CD14-positive monocyte (primary cell): ENCODE results near the gene HMGXB4. TPM values are rescaled to one million over a fixed set of nuclear protein-coding genes. Genes with fewer than 3 reads are reported as not detected.
A peak's percentile ranks its signal among the peaks of the same experiment; 100 is the strongest.

Source experiments
- DNase-seq, 3 donors: peaks; one replicate each; pipeline ENCODE4 v3.0.0-alpha.2; 2011 to 2022
- H2AFZ ChIP-seq: 2 replicates; pipeline ENCODE4 v1.6.0; 2012; ENCODE audit warnings: mild to moderate bottlenecking, low read depth, low read length, inconsistent platforms; ENCODE audit not compliant: insufficient read depth, poor library complexity, severe bottlenecking
- H3K27ac ChIP-seq, 2 donors: 1 replicate in 1 of 2; 2 replicates in 1 of 2; pipeline ENCODE4 v1.5.1; 2012 to 2013; ENCODE audit warnings: low read length in 2 of 2, control low read depth in 1 of 2, inconsistent platforms in 1 of 2, low read depth in 1 of 2, mild to moderate bottlenecking in 1 of 2
- H3K27me3 ChIP-seq, 2 donors: one replicate each; pipeline versions ENCODE4 v1.6.0 to v1.6.1; 2011 to 2013; ENCODE audit warnings: low read length in 2 of 2; ENCODE audit not compliant: control insufficient read depth in 2 of 2, insufficient read depth in 2 of 2
- H3K36me3 ChIP-seq, 2 donors: replicated peaks in 1 of 2; 1 replicate in 1 of 2; 2 replicates in 1 of 2; pipeline versions ENCODE4 v1.5.1 to v1.6.1; 2012 to 2013; ENCODE audit warnings: low read length in 2 of 2, control low read depth in 1 of 2, inconsistent platforms in 1 of 2, mild to moderate bottlenecking in 1 of 2; ENCODE audit not compliant: insufficient read depth in 2 of 2, control insufficient read depth in 1 of 2
- H3K4me1 ChIP-seq, 2 donors: 1 replicate in 1 of 2; 2 replicates in 1 of 2; pipeline versions ENCODE4 v1.5.1 to v1.6.1; 2012 to 2013; ENCODE audit warnings: low read length in 2 of 2, control low read depth in 1 of 2, inconsistent platforms in 1 of 2, mild to moderate bottlenecking in 1 of 2, moderate library complexity in 1 of 2; ENCODE audit not compliant: insufficient read depth in 2 of 2, control insufficient read depth in 1 of 2
- H3K4me2 ChIP-seq: replicated peaks from 2 replicates; pipeline ENCODE3; 2012; ENCODE audit warnings: low read length, moderate library complexity, mild to moderate bottlenecking; ENCODE audit not compliant: poor library complexity, severe bottlenecking; ENCODE audit errors: extremely low read depth
- H3K4me3 ChIP-seq, 3 experiments: fragments of 200-600 bp in 1 of 3; sonication (generic) in 1 of 3; replicated peaks in 1 of 3; 1 replicate in 2 of 3; 2 replicates in 1 of 3; pipeline ENCODE4 v1.5.1; 2011 to 2013; ENCODE audit warnings: low read length in 3 of 3, mild to moderate bottlenecking in 3 of 3, control low read depth in 2 of 3, low read depth in 2 of 3, inconsistent platforms in 1 of 3, moderate library complexity in 1 of 3
- H3K79me2 ChIP-seq: 2 replicates; pipeline ENCODE4 v1.6.0; 2012; ENCODE audit warnings: mild to moderate bottlenecking, control low read depth, inconsistent platforms, low read length, moderate library complexity; ENCODE audit not compliant: insufficient read depth
- H3K9ac ChIP-seq: 2 replicates; pipeline ENCODE4 v1.6.0; 2017; ENCODE audit warnings: low read length, mild to moderate bottlenecking; ENCODE audit not compliant: insufficient read depth, poor library complexity, severe bottlenecking
- H3K9me3 ChIP-seq, 2 donors: replicated peaks in 1 of 2; 1 replicate in 1 of 2; 2 replicates in 1 of 2; pipeline versions ENCODE4 v1.5.1 to v1.6.1; 2012 to 2013; ENCODE audit warnings: low read length in 2 of 2, control low read depth in 1 of 2; ENCODE audit not compliant: control insufficient read depth in 1 of 2, insufficient read depth in 1 of 2
- H4K20me1 ChIP-seq: 2 replicates; pipeline ENCODE4 v1.6.0; 2012; ENCODE audit warnings: mild to moderate bottlenecking, low read length, control low read depth, moderate library complexity; ENCODE audit not compliant: insufficient read depth
- H3K27ac Mint-ChIP-seq, 7 donors: one replicate each; pipeline ENCODE4 v1.8.0; 2020; ENCODE audit warnings: mild to moderate bottlenecking in 7 of 7, mixed read lengths in 7 of 7, moderate library complexity in 6 of 7, inconsistent platforms in 2 of 7
- H3K27me3 Mint-ChIP-seq, 3 donors: one replicate each; pipeline ENCODE4 v1.8.0; 2021 to 2022; ENCODE audit warnings: low read depth in 3 of 3, mild to moderate bottlenecking in 3 of 3, mixed read lengths in 3 of 3, moderate library complexity in 3 of 3, inconsistent platforms in 1 of 3
- H3K36me3 Mint-ChIP-seq, 2 donors: one replicate each; pipeline ENCODE4 v1.8.0; 2020; ENCODE audit warnings: mixed read lengths in 2 of 2, inconsistent platforms in 1 of 2, mild to moderate bottlenecking in 1 of 2
- H3K4me1 Mint-ChIP-seq: one replicate; pipeline ENCODE4 v1.8.0; 2020; ENCODE audit warnings: mild to moderate bottlenecking, mixed read lengths
- H3K4me3 Mint-ChIP-seq, 2 donors: one replicate each; pipeline ENCODE4 v1.8.0; 2020; ENCODE audit warnings: mild to moderate bottlenecking in 2 of 2, mixed read lengths in 2 of 2, moderate library complexity in 1 of 2
- H3K9me3 Mint-ChIP-seq, 7 donors: one replicate each; pipeline ENCODE4 v1.8.0; 2020 to 2022; ENCODE audit warnings: mixed read lengths in 7 of 7, mild to moderate bottlenecking in 6 of 7, moderate library complexity in 6 of 7, inconsistent platforms in 2 of 7
- CTCF ChIP-seq: fragments of 200-600 bp; IDR thresholded peaks from one replicate; pipeline ENCODE4 v1.8.0; 2022; ENCODE audit warnings: antibody characterized with exemption, mild to moderate bottlenecking
- WGBS: methylation state at CpG from one replicate; pipeline ENCODE4 v1.1.5; 2013; ENCODE audit warnings: missing lambda C conversion rate; ENCODE audit not compliant: insufficient coverage; 5-methylcytosine and 5-hydroxymethylcytosine counted together
- intact Hi-C, 2 donors: fragments of 100-400 bp; cut with micrococcal nuclease; formaldehyde crosslinking; loops; one replicate each; pipeline versions ENCODE4 v1.15.0 to v1.15.1; 2023
- polyA plus RNA-seq, 3 donors: library from polyadenylated mRNA; depleted of rRNA in 1 of 3; unstranded in 2 of 3; stranded (reverse) in 1 of 3; fragments of 300-500 nt in 2 of 3; fragments of >200 nt in 1 of 3; fragmentation: Illumina TruSeq in 2 of 3; gene quantifications; 1 replicate in 2 of 3; 2 replicates in 1 of 3; pipeline ENCODE4 v1.2.3, GENCODE V29; 2012 to 2021
- small RNA-seq: library from RNA; depleted of rRNA; stranded (forward); fragments of <200 nt; gene quantifications from one replicate; pipeline ENCODE3, GENCODE V24; 2012; ENCODE audit warnings: low read depth; ENCODE audit not compliant: insufficient read length

The HMGXB4 gene
- polyA plus RNA-seq, 3 donors = 6.3 to 11.4 (median 8.1) TPM

GRCh38 chr22:35344956-35345690 lies 87.8 kb downstream of the HMGXB4 start:
- Mint-ChIP-seq H3K4me3 (no peak overlapping the region), H3K9me3 (peaks cover 0 to 2% (median 0%) of the 10 kb centered on the region in 7 donors), H3K36me3 (peaks cover 4 to 56% of the 10 kb centered on the region in 2 donors), H3K27me3 (peaks cover 0 to 4% (median 2%) of the 10 kb centered on the region in 3 donors), H3K4me1 (peaks cover 10% of the 10 kb centered on the region), H3K27ac (peak overlapping the region in 2 of 7 donors; percentile 48 to 69)
- intact Hi-C loops = loop anchor here in 1 of 2 donors (5.0 to 10.0 kb wide), 2 partner anchors 37 to 200 kb away; partner anchors contain the start of genes HMOX1 and RASD2
- no peak for TF ChIP-seq CTCF
- H3K9me3 ChIP-seq = no peaks in the 10 kb centered on the region
- H3K9ac ChIP-seq = no peak overlapping the region
- H3K36me3 ChIP-seq = peaks cover 78 to 84% of the 10 kb centered on the region in 2 donors
- 98% methylated on average over 12 of the region's 14 CpGs for WGBS
- no peaks in the 10 kb centered on the region for H3K4me1 ChIP-seq
- H3K27me3 ChIP-seq = no peaks in the 10 kb centered on the region
- H4K20me1 ChIP-seq = peaks cover 46% of the 10 kb centered on the region
- no peak overlapping the region for H3K4me3 ChIP-seq
- H3K27ac ChIP-seq = no peak overlapping the region
- no peak overlapping the region for H2AFZ ChIP-seq
- H3K79me2 ChIP-seq = no peaks in the 10 kb centered on the region
- no peak for DNase-seq
- H3K4me2 ChIP-seq = no peak overlapping the region

Small RNAs within 50 kb of the gene (small RNA-seq; reads per million reads assigned to genes)
- gene MIR3909 (1.2 reads per million), gene MIR6069 (not detected), gene RNU7-167P (not detected)

Other genes starting within 250 kb of the HMGXB4 start
- gene ISX, start 191.3 kb upstream of the HMGXB4 start, polyA plus RNA-seq = not detected
- 100 to 1,000 TPM in 2 of 3 donors, 10 to 100 TPM in 1; 80.5 to 167 (median 120) TPM for gene TOM1, start 42.4 kb downstream of the HMGXB4 start, polyA plus RNA-seq
- gene HMOX1, start 123.6 kb downstream of the HMGXB4 start, polyA plus RNA-seq = 100 to 1,000 TPM; 180 to 233 (median 193) TPM
- 10 to 100 TPM; 23.4 to 39.8 (median 25.5) TPM for gene MCM5, start 142.6 kb downstream of the HMGXB4 start, polyA plus RNA-seq